Thyroid gland (tissue), 4 donors: ENCODE measurements around the gene IRAK2. TPM values are rescaled to one million over a fixed set of nuclear protein-coding genes. Genes with fewer than 3 reads are reported as not detected.

ENCODE experiments used
- DNase-seq, 2 donors: peaks; one replicate each; pipeline ENCODE4 v3.0.0-alpha.2; 2019
- H3K27ac ChIP-seq, 3 donors: fragments of 200-600 bp; sonication (generic); 1 replicate in 2 of 3; 2 replicates in 1 of 3; pipeline ENCODE4 v1.5.1; 2016 to 2019; ENCODE audit warnings: mild to moderate bottlenecking in 1 of 3, moderate library complexity in 1 of 3
- H3K27me3 ChIP-seq: fragments of 200-600 bp; sonication (generic); one replicate; pipeline ENCODE4 v1.5.1; 2019
- H3K36me3 ChIP-seq, 2 donors: fragments of 200-600 bp; sonication (generic); one replicate each; pipeline ENCODE4 v1.5.1; 2016 to 2019
- H3K4me1 ChIP-seq, 2 donors: fragments of 200-600 bp; sonication (generic); one replicate each; pipeline ENCODE4 v1.5.1; 2017 to 2019
- H3K4me3 ChIP-seq, 3 donors: fragments of 200-600 bp; sonication (generic); replicated peaks in 1 of 3; 1 replicate in 2 of 3; 2 replicates in 1 of 3; pipeline ENCODE4 v1.5.1; 2016; ENCODE audit warnings: mild to moderate bottlenecking in 1 of 3
- H3K9me3 ChIP-seq: fragments of 200-600 bp; sonication (generic); one replicate; pipeline ENCODE4 v1.5.1; 2017
- CTCF ChIP-seq, 6 experiments: fragments of 200-600 bp in 3 of 6; fragments of 450-650 bp in 3 of 6; sonication (generic) in 3 of 6; IDR thresholded peaks; one replicate each; pipeline ENCODE4 v1.5.1; 2016 to 2019; ENCODE audit warnings: antibody characterized with exemption in 6 of 6, mild to moderate bottlenecking in 2 of 6, inconsistent platforms in 1 of 6, moderate library complexity in 1 of 6
- POLR2A ChIP-seq, 2 donors: fragments of 450-650 bp; IDR thresholded peaks; one replicate each; pipeline ENCODE4 v1.6.1; 2017; ENCODE audit warnings: antibody characterized with exemption in 2 of 2, mild to moderate bottlenecking in 2 of 2, moderate library complexity in 1 of 2
- WGBS, 2 donors: methylation state at CpG; one replicate each; pipeline ENCODE4 v1.1.5; 2017; 5-methylcytosine and 5-hydroxymethylcytosine counted together
- intact Hi-C: fragments of 100-400 bp; cut with DNase I; formaldehyde crosslinking; loops from one replicate; pipeline ENCODE4 v1.15.1; 2023
- total RNA-seq, 4 donors: library from RNA; depleted of rRNA; stranded (reverse); fragments of >200 nt; gene quantifications; one replicate each; pipeline ENCODE4 v1.2.3, GENCODE V29; 2016

IRAK2 gene
- total RNA-seq, 4 donors from 2014 or later, result 5.0 to 9.1 (median 7.4) TPM

DNA sequence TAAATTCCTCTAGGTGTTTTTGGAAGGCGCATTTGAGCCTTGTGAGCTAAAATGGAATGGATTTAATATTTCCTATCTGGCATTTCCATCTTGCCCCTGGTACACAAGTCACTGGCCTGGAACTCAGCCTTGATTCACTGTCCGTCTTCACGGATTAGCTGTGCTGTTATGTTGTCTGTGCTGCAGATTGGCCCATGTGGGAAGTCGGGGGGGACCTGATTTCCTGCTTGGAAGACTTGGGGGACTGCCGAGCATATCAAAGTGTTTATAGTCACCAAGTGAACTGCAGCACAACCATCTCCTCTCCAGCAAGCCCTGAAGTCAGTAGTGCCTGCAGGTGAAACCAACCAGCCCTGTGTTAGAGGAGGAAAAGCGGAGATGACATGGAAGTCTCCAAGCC is 115.9 kb downstream of the IRAK2 start:
- H3K4me3 ChIP-seq, result no peak overlapping the region
- H3K27me3 ChIP-seq, result no peaks in the 10 kb centered on the region
- no peaks in the 10 kb centered on the region for H3K9me3 ChIP-seq
- H3K4me1 ChIP-seq, result peaks cover 13 to 15% of the 10 kb centered on the region in 2 donors
- H3K27ac ChIP-seq, result no peak overlapping the region
- TF ChIP-seq POLR2A (IDR thresholded peaks at IDR 0.05), result no peak
- TF ChIP-seq CTCF (IDR thresholded peaks at IDR 0.05), result no peak
- intact Hi-C loops, result no loop called here
- H3K36me3 ChIP-seq, result peaks cover 22 to 24% of the 10 kb centered on the region in 2 donors
- no peak for DNase-seq
- 87 to 90% methylated on average over 6 of the region's 6 CpGs for WGBS, 2 donors

GRCh38 chr3:10281951-10282350 is 117.2 kb downstream of the IRAK2 start:
- no peak for TF ChIP-seq CTCF (IDR thresholded peaks at IDR 0.05)
- TF ChIP-seq POLR2A (IDR thresholded peaks at IDR 0.05), result no peak
- Histone ChIP-seq H3K36me3 (peaks cover 22 to 24% of the 10 kb centered on the region in 2 donors), H3K27me3 (no peaks in the 10 kb centered on the region), H3K27ac (no peak overlapping the region), H3K4me3 (no peak overlapping the region), H3K9me3 (no peaks in the 10 kb centered on the region), H3K4me1 (peaks cover 13 to 15% of the 10 kb centered on the region in 2 donors)
- intact Hi-C loops, result no loop called here
- 65 to 70% methylated on average over 5 of the region's 5 CpGs for WGBS, 2 donors
- no peak for DNase-seq

GRCh38 chr3:10283638-10284037 is 118.9 kb downstream of the IRAK2 start:
- WGBS, 2 donors, result 26 to 48% methylated on average over 4 to 5 of the region's 5 CpGs
- Histone ChIP-seq H3K4me3 (no peak overlapping the region), H3K9me3 (no peaks in the 10 kb centered on the region), H3K36me3 (peaks cover 21 to 22% of the 10 kb centered on the region in 2 donors), H3K27me3 (no peaks in the 10 kb centered on the region), H3K4me1 (peaks cover 13 to 15% of the 10 kb centered on the region in 2 donors), H3K27ac (peak overlapping the region in 2 of 3 donors; percentile 34 to 62)
- TF ChIP-seq POLR2A (IDR thresholded peaks at IDR 0.05) (no peak), CTCF (IDR thresholded peaks at IDR 0.05) (no peak)
- DNase-seq, result peak; percentile 96
- intact Hi-C loops, result no loop called here

GRCh38 chr3:10284496-10284895 is 119.8 kb downstream of the IRAK2 start:
- Histone ChIP-seq H3K4me3 (no peak overlapping the region), H3K27ac (no peak overlapping the region), H3K4me1 (peaks cover 13 to 15% of the 10 kb centered on the region in 2 donors), H3K27me3 (no peaks in the 10 kb centered on the region), H3K36me3 (peaks cover 12 to 14% of the 10 kb centered on the region in 2 donors), H3K9me3 (no peaks in the 10 kb centered on the region)
- TF ChIP-seq CTCF (IDR thresholded peaks at IDR 0.05) (no peak), POLR2A (IDR thresholded peaks at IDR 0.05) (no peak)
- 89 to 93% methylated on average over 6 to 8 of the region's 9 CpGs for WGBS, 2 donors
- intact Hi-C loops, result no loop called here
- no peak for DNase-seq

- TF ChIP-seq POLR2A (IDR thresholded peaks at IDR 0.05), result no peak
- peaks cover 13 to 15% of the 10 kb centered on the region in 2 donors for H3K4me1 ChIP-seq
- no peaks in the 10 kb centered on the region for H3K27me3 ChIP-seq
- H3K9me3 ChIP-seq, result no peaks in the 10 kb centered on the region
- no peak for DNase-seq
- peaks cover 2 to 5% of the 10 kb centered on the region in 2 donors for H3K36me3 ChIP-seq
- H3K27ac ChIP-seq, result no peak overlapping the region
- intact Hi-C loops, result no loop called here
- WGBS, 2 donors, result 74 to 75% methylated on average over 12 of the region's 12 CpGs
- no peak overlapping the region for H3K4me3 ChIP-seq
Measured at GRCh38 chr3:10285272-10286132, 120.8 kb downstream of the IRAK2 start.
